ENCODE data around the gene ENPP1. TPM values are rescaled to one million over a fixed set of nuclear protein-coding genes. Genes with fewer than 3 reads are reported as not detected.

Gene ENPP1
- total RNA-seq, 1 experiment from 2014 or later: 29.7 TPM

- no peak for TF ChIP-seq PRDM15 (CRISPR knock-in tag; IDR thresholded peaks at IDR 0.05)
- TF ChIP-seq USF1 (CRISPR knock-in tag; IDR thresholded peaks at IDR 0.05): no peak
- no peak for TF ChIP-seq CREB1 (CRISPR knock-in tag; IDR thresholded peaks at IDR 0.05)
- no peak for TF ChIP-seq ZNF138 (CRISPR knock-in tag; conservative IDR thresholded peaks at IDR 0.05)
- TF ChIP-seq ESRRA (CRISPR knock-in tag; IDR thresholded peaks at IDR 0.05; ENCODE audit: borderline replicate concordance): no peak
- no peak for TF ChIP-seq RORB (CRISPR knock-in tag; IDR thresholded peaks at IDR 0.05)
- TF ChIP-seq ELF4 (CRISPR knock-in tag; IDR thresholded peaks at IDR 0.05; ENCODE audit: low read depth): no peak
- TF ChIP-seq ZNF317 (CRISPR knock-in tag; IDR thresholded peaks at IDR 0.05; ENCODE audit: borderline replicate concordance, low read depth): no peak
- no peak for TF ChIP-seq NFATC4 (CRISPR knock-in tag; IDR thresholded peaks at IDR 0.05)
Measured at GRCh38 chr6:131831886-131832285, 24.1 kb downstream of the ENPP1 start (continued).

GRCh38 chr6:131832363-131832762 lies 24.5 kb downstream of the ENPP1 start:
- no peak for DNase-seq (ENCODE audit: low spot score)
- TF ChIP-seq USF1 (CRISPR knock-in tag; IDR thresholded peaks at IDR 0.05) (no peak), FOXP1 (CRISPR knock-in tag; IDR thresholded peaks at IDR 0.05; ENCODE audit: borderline replicate concordance) (no peak)
- Mint-ChIP-seq H3K4me1 (peaks cover 6% of the 10 kb centered on the region), H3K36me3 (peaks cover 8% of the 10 kb centered on the region; the same call in 1 of the 2 replicates), H3K9me3 (0 out of 2 replicates have a peak, but pooled peaks cover 4% of the 10 kb centered on the region), H3K27me3 (ENCODE audit: low read depth) (no peaks in the 10 kb centered on the region), H3K4me3 (no peak overlapping the region), H3K27ac (no peak overlapping the region)
- ChIA-PET CTCF (no interaction called here), POLR2A (interaction anchor here (0.7 kb wide), 1 partner anchor 12 kb away, joined by 3 read pairs; no protein-coding TSS in a partner anchor)
- no peak for ATAC-seq

- Mint-ChIP-seq H3K9me3 (no peaks in the 10 kb centered on the region), H3K36me3 (no peaks in the 10 kb centered on the region), H3K4me3 (no peak overlapping the region), H3K27me3 (ENCODE audit: low read depth) (no peaks in the 10 kb centered on the region), H3K27ac (no peak overlapping the region), H3K4me1 (peaks cover 18% of the 10 kb centered on the region)
- DNase-seq (ENCODE audit: low spot score) (no peak), ATAC-seq (no peak)
- ChIA-PET POLR2A (no interaction called here), CTCF (no interaction called here)
- TF ChIP-seq SMAD4 (CRISPR knock-in tag; IDR thresholded peaks at IDR 0.05) (no peak), ATF3 (CRISPR knock-in tag; conservative IDR thresholded peaks at IDR 0.05) (no peak), GTF2I (CRISPR knock-in tag; conservative IDR thresholded peaks at IDR 0.05) (no peak), TP53 (CRISPR knock-in tag; IDR thresholded peaks at IDR 0.05) (no peak), AFF4 (CRISPR knock-in tag; IDR thresholded peaks at IDR 0.05; ENCODE audit: borderline replicate concordance) (no peak), ESRRA (CRISPR knock-in tag; IDR thresholded peaks at IDR 0.05; ENCODE audit: borderline replicate concordance) (no peak), JUN (CRISPR knock-in tag; IDR thresholded peaks at IDR 0.05) (no peak), HMGXB4 (CRISPR knock-in tag; IDR thresholded peaks at IDR 0.05) (no peak), ZNF121 (CRISPR knock-in tag; IDR thresholded peaks at IDR 0.05) (no peak), CTCF (IDR thresholded peaks at IDR 0.05) (no peak)
Measured at GRCh38 chr6:131838051-131838450, 30.2 kb downstream of the ENPP1 start.

Data from WTC11 (cell line).